HepG2 (cell line): ENCODE measurements around the gene UBE2QL1. TPM values are rescaled to one million over a fixed set of nuclear protein-coding genes. Genes with fewer than 3 reads are reported as not detected.

Experiments used
- ATAC-seq: fragments of 200-7000 bp; cut with Tn5 transposase; 3 replicates; pipeline ENCODE4 v1.9.1; 2020; ENCODE audit warnings: mild to moderate bottlenecking, moderate library complexity
- BruUV-seq: library from RNA; stranded (reverse); fragments of 400-500 nt; replicated peaks from 2 replicates; lab custom pipeline; 2021; lab: Mats Ljungman, UMichigan
- CTCF ChIA-PET: fragments of 300-600 bp; formaldehyde crosslinking; extraction: SDS; loops from one replicate; lab custom pipeline; 2021; ENCODE audit warnings: low total read pairs, inconsistent platforms, low intra/inter-chr PET ratio; lab: Yijun Ruan, JAX
- POLR2A ChIA-PET: fragments of 350-600 bp; sonication (Branson Sonifier 250); formaldehyde crosslinking; loops from one replicate; lab custom pipeline; 2020; ENCODE audit warnings: antibody characterized with exemption, inconsistent platforms; lab: Yijun Ruan, JAX
- DNase-seq: peaks from one replicate; pipeline ENCODE4 v3.0.0-alpha.2; 2015; ENCODE audit warnings: low spot score
- FAIRE-seq: peaks from 3 replicates; lab custom pipeline; 2011; peaks lifted over from hg19 to GRCh38; lab: Jason Lieb, UNC
- H2AFZ ChIP-seq: one replicate; pipeline ENCODE4 v1.6.1; 2011; ENCODE audit warnings: low read length, inconsistent platforms
- H3K27ac ChIP-seq: fragments of 300-600 bp; 3 replicates; pipeline ENCODE4 v1.8.0; 2011; ENCODE audit warnings: mixed run types, mild to moderate bottlenecking, mixed read lengths, low read length, inconsistent platforms; ENCODE audit not compliant: insufficient read depth; ENCODE audit errors: extremely low read length
- H3K27me3 ChIP-seq, 2 experiments: fragments of 200-600 bp in 1 of 2; 2 replicates in 1 of 2; 3 replicates in 1 of 2; pipeline versions ENCODE4 v1.6.0 to v1.8.0; 2011; ENCODE audit warnings: low read length in 2 of 2, mild to moderate bottlenecking in 2 of 2, moderate library complexity in 2 of 2, inconsistent platforms in 1 of 2; ENCODE audit not compliant: insufficient read depth in 2 of 2, control insufficient read depth in 1 of 2
- H3K36me3 ChIP-seq, 2 experiments: fragments of 200-600 bp in 1 of 2; replicated peaks in 1 of 2; 2 replicates in 1 of 2; 3 replicates in 1 of 2; pipeline versions ENCODE4 v1.5.1 to v1.8.0; 2011; ENCODE audit warnings: low read length in 2 of 2, inconsistent platforms in 1 of 2; ENCODE audit not compliant: insufficient read depth in 2 of 2, control insufficient read depth in 1 of 2
- H3K4me1 ChIP-seq: 2 replicates; pipeline ENCODE4 v1.5.1; 2012; ENCODE audit warnings: low read length, inconsistent platforms; ENCODE audit not compliant: insufficient read depth
- H3K4me2 ChIP-seq: 2 replicates; pipeline ENCODE4 v1.6.0; 2011; ENCODE audit warnings: low read depth, low read length, inconsistent platforms
- H3K4me3 ChIP-seq, 3 experiments: fragments of 200-600 bp in 1 of 3; sonication (generic), shearing (Covaris generic) in 1 of 3; replicated peaks in 1 of 3; 2 replicates each; pipeline ENCODE4 v1.5.1; 2011 to 2016; ENCODE audit warnings: low read length in 3 of 3, inconsistent platforms in 2 of 3, low read depth in 2 of 3, mild to moderate bottlenecking in 2 of 3, control low read depth in 1 of 3, mixed read lengths in 1 of 3; ENCODE audit not compliant: insufficient read depth in 1 of 3
- H3K79me2 ChIP-seq: one replicate; pipeline ENCODE4 v1.6.1; 2011; ENCODE audit warnings: low read length, inconsistent platforms; ENCODE audit not compliant: insufficient read depth
- H3K9ac ChIP-seq: 2 replicates; pipeline ENCODE4 v1.6.0; 2011; ENCODE audit warnings: mild to moderate bottlenecking, low read depth, low read length, inconsistent platforms; ENCODE audit not compliant: insufficient read depth
- H3K9me3 ChIP-seq: 2 replicates; pipeline ENCODE4 v1.5.1; 2012; ENCODE audit warnings: mild to moderate bottlenecking, low read length
- H4K20me1 ChIP-seq: 2 replicates; pipeline ENCODE4 v1.6.0; 2011; ENCODE audit warnings: inconsistent platforms, mild to moderate bottlenecking, low read length, moderate library complexity; ENCODE audit not compliant: insufficient read depth
- ATF7 ChIP-seq, 2 experiments: fragments of 450-650 bp in 1 of 2; sonication (generic) in 1 of 2; formaldehyde crosslinking in 1 of 2; IDR thresholded peaks; 2 replicates each; pipeline versions ENCODE4 v1.4.0 to v1.6.1; 2016 to 2020; ENCODE audit warnings: antibody characterized with exemption in 1 of 2, mild to moderate bottlenecking in 1 of 2, missing genetic modification reagents in 1 of 2
- CCAR2 ChIP-seq: fragments of 200-400 bp; formaldehyde crosslinking; optimal IDR thresholded peaks from 2 replicates; pipeline ENCODE3; 2018; ENCODE audit warnings: low read depth, mild to moderate bottlenecking, low read length, moderate library complexity
- HES4 ChIP-seq: sonication (generic); formaldehyde crosslinking; IDR thresholded peaks from 2 replicates; pipeline ENCODE4 v1.9.0; 2021; ENCODE audit warnings: mild to moderate bottlenecking, missing genetic modification reagents, borderline replicate concordance
- JDP2 ChIP-seq: sonication (generic); formaldehyde crosslinking; IDR thresholded peaks from 2 replicates; pipeline ENCODE4 v1.8.1; 2022; ENCODE audit warnings: missing genetic modification reagents, borderline replicate concordance
- MTA1 ChIP-seq: sonication (generic); formaldehyde crosslinking; IDR thresholded peaks from 2 replicates; pipeline ENCODE4 v1.4.0; 2020; ENCODE audit warnings: missing genetic modification reagents, mild to moderate bottlenecking, borderline replicate concordance
- POGZ ChIP-seq: sonication (generic); formaldehyde crosslinking; IDR thresholded peaks from 2 replicates; pipeline ENCODE4 v1.4.0; 2020; ENCODE audit warnings: mild to moderate bottlenecking, missing genetic modification reagents
- PRPF4 ChIP-seq: fragments of 200-400 bp; formaldehyde crosslinking; IDR thresholded peaks from 2 replicates; pipeline ENCODE4 v1.6.1; 2016; ENCODE audit warnings: low read length, low read depth; ENCODE audit not compliant: poor library complexity, severe bottlenecking
- RAD51 ChIP-seq: fragments of 450-650 bp; IDR thresholded peaks from 2 replicates; pipeline ENCODE4 v1.6.1; 2016; ENCODE audit warnings: borderline replicate concordance
- TMF1 ChIP-seq: sonication (generic); formaldehyde crosslinking; IDR thresholded peaks from 2 replicates; pipeline ENCODE4 v1.8.1; 2022; ENCODE audit warnings: low read depth, missing genetic modification reagents
- ZBTB20 ChIP-seq: sonication (generic); formaldehyde crosslinking; IDR thresholded peaks from 2 replicates; pipeline ENCODE4 v1.8.1; 2023; ENCODE audit warnings: missing genetic modification reagents, low read depth, mild to moderate bottlenecking, borderline replicate concordance
- ZNF614 ChIP-seq: IDR thresholded peaks from 2 replicates; pipeline ENCODE4 v1.6.1; 2018; ENCODE audit warnings: missing biosample characterization, missing genetic modification reagents, inconsistent platforms, borderline replicate concordance
- ZNF7 ChIP-seq: IDR thresholded peaks from 2 replicates; pipeline ENCODE4 v1.6.1; 2016; ENCODE audit warnings: missing biosample characterization, missing genetic modification reagents
- WGBS: methylation state at CpG from one replicate; pipeline ENCODE4 v1.1.6; 2017; ENCODE audit warnings: low lambda C conversion rate; 5-methylcytosine and 5-hydroxymethylcytosine counted together
- in situ Hi-C: cut with HindIII; loops from 2 replicates; pipeline ENCODE4 v1.10.0; 2017; ENCODE audit warnings: low pct_unique_long_range_greater_than_20kb; ENCODE audit not compliant: extremely low pct_ligation_motif_present
- intact Hi-C: fragments of 100-400 bp; cut with micrococcal nuclease; formaldehyde crosslinking; loops from one replicate; pipeline ENCODE4 v1.10.0; 2022; ENCODE audit not compliant: unreplicated experiment
- polyA plus RNA-seq, 8 experiments: library from polyadenylated mRNA; depleted of rRNA in 3 of 8; stranded (reverse) in 7 of 8; unstranded in 1 of 8; fragments of >200 nt; fragmentation: Illumina TruSeq in 4 of 8; extraction: Trizol in 4 of 8; gene quantifications; 2 replicates each; pipeline versions ENCODE4 v1.2.1 to v1.2.3, GENCODE V29; 2011 to 2016; ENCODE audit warnings: low read depth in 4 of 8, missing spikeins in 1 of 8, mixed read lengths in 1 of 8; ENCODE audit not compliant: insufficient read depth in 1 of 8
- total RNA-seq, 5 experiments: library from RNA; depleted of rRNA; stranded (reverse); fragments of >200 nt; fragmentation: Illumina TruSeq; extraction: Trizol; gene quantifications; 2 replicates each; pipeline ENCODE4 v1.2.3, GENCODE V29; 2016; ENCODE audit warnings: low read depth in 1 of 5
- TF ChIP-seq, protein P1 (sequence below): sonication (generic); formaldehyde crosslinking; IDR thresholded peaks from 2 replicates; pipeline ENCODE4 v1.5.1; 2020; ENCODE audit warnings: missing genetic modification reagents, mild to moderate bottlenecking, borderline replicate concordance

The UBE2QL1 gene
- total and polyA plus RNA-seq, 2 of the 13 experiments (the other 11 are each of a cell fraction or from before 2014, with no cell fraction given) = not detected

- TF ChIP-seq ZNF614 (CRISPR knock-in tag) (no peak), ATF7 (IDR thresholded peaks at IDR 0.05) (no peak), ATF7 (CRISPR knock-in tag; IDR thresholded peaks at IDR 0.05) (no peak), ZNF7 (CRISPR knock-in tag) (no peak), RAD51 (no peak)
Observed at GRCh38 chr5:6473284-6473683, 24.6 kb downstream of the UBE2QL1 start (continued).

DNA sequence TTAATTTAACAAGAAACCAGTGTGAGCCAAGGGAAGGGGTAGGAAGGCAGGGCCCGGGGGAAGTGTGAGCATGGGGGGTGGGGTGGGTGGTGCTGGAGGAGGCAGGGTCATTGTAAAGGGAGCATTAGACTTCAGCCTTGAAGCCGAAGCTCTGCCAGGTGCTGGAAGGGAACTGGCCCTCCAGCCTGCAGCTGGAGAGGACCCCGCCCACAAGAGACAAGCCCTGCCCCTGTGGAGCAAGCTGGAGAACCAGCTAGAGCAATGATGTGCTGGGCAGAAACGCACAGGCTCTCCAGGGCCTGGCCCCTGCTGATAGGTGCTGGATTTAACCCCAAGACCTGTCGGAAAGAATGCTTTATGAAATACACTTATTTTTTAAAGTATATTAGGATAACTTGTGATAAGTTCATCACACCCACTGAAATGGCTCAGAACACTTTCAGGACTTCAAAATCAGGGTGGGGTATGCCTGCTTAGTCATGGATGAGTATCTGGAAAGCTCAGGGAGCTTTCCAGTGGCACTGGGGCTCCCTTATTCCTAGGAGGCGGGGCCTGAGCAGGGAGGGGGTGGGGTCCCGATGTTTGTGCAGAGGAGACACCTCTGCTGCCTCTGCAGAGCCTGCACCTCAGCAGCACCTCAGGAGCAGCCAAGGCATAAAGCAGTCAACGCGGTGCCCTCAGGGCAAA, 27.1 kb downstream of the UBE2QL1 start:
- TF ChIP-seq JDP2 (CRISPR knock-in tag) = no peak
- no peak for TF ChIP-seq CCAR2
- no peak for TF ChIP-seq MTA1 (CRISPR knock-in tag)
- no peak for TF ChIP-seq HES4 (CRISPR knock-in tag)
- TF ChIP-seq POGZ (CRISPR knock-in tag) = no peak
- TF ChIP-seq ZBTB20 (CRISPR knock-in tag) = no peak
- TF ChIP-seq, protein P1, sequence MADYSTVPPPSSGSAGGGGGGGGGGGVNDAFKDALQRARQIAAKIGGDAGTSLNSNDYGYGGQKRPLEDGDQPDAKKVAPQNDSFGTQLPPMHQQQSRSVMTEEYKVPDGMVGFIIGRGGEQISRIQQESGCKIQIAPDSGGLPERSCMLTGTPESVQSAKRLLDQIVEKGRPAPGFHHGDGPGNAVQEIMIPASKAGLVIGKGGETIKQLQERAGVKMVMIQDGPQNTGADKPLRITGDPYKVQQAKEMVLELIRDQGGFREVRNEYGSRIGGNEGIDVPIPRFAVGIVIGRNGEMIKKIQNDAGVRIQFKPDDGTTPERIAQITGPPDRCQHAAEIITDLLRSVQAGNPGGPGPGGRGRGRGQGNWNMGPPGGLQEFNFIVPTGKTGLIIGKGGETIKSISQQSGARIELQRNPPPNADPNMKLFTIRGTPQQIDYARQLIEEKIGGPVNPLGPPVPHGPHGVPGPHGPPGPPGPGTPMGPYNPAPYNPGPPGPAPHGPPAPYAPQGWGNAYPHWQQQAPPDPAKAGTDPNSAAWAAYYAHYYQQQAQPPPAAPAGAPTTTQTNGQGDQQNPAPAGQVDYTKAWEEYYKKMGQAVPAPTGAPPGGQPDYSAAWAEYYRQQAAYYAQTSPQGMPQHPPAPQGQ (CRISPR knock-in tag) = no peak
- TF ChIP-seq TMF1 = no peak
- no peak for TF ChIP-seq PRPF4
- Histone ChIP-seq H3K9me3 (no peaks in the 10 kb centered on the region), H3K27me3 (peaks cover 0 to 9% of the 10 kb centered on the region in 2 experiments; a peak in 1 of 5 replicates), H3K9ac (no peak overlapping the region), H4K20me1 (no peaks in the 10 kb centered on the region), H3K79me2 (no peaks in the 10 kb centered on the region), H3K4me3 (no peak overlapping the region), H3K4me2 (no peak overlapping the region), H2AFZ (no peak overlapping the region), H3K36me3 (no peaks in the 10 kb centered on the region), H3K4me1 (no peaks in the 10 kb centered on the region), H3K27ac (no peak overlapping the region)
- ChIA-PET POLR2A (no interaction called here), CTCF (no interaction called here)
- in situ Hi-C loops = no loop called here
- FAIRE-seq (no peak), ATAC-seq (no peak), DNase-seq (no peak)
- no TSS peak for BruUV-seq
- intact Hi-C loops = no loop called here
- WGBS = 39% methylated on average over 6 of the region's 9 CpGs
